ENCODE results near the gene ARHGEF18. TPM values are rescaled to one million over a fixed set of nuclear protein-coding genes. Genes with fewer than 3 reads are reported as not detected.

Gene ARHGEF18
- total and polyA plus RNA-seq, 2 of the 13 experiments (the other 11 are each of a cell fraction or from before 2014, with no cell fraction given): 4.2 to 17.5 TPM

DNA sequence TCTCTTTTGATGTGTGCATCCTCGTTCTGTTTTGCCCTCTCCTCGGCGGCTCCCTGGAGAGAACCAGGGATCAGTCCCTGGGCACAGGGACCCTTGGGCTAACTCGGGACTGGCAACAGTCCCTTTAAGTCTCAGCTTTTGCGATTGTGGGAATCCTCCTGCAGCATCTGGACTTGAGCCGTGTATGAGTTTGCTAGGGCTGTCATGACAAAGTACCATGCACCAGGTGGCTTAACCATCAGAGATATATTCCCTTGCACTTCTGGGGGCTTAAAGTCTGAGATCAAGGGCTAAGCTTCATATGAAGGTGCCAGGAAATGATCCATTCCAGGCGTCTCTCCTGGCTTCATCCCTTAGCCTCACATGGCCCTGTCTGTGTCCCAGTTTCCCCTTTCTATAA, 34.5 kb downstream of the ARHGEF18 start:
- WGBS (ENCODE audit: low lambda C conversion rate): 16% methylated on average over 7 of the region's 7 CpGs

More for the DNA sequence above, 34.5 kb downstream of the ARHGEF18 start:
- H3K4me2 ChIP-seq (ENCODE audit: low read depth, low read length): no peak overlapping the region
- in situ Hi-C loops (cut with HindIII; ENCODE audit: extremely low pct_ligation_motif_present, low pct_unique_long_range_greater_than_20kb): no loop called here
- FAIRE-seq (no peak), DNase-seq (ENCODE audit: low spot score) (no peak), ATAC-seq (no peak)
- no peaks in the 10 kb centered on the region for H3K36me3 ChIP-seq (replicated peaks in 1 of 2; ENCODE audit: control insufficient read depth in 1 of 2, insufficient read depth in 2 of 2, low read length in 2 of 2)
- no peaks in the 10 kb centered on the region for H4K20me1 ChIP-seq (ENCODE audit: insufficient read depth, low read length)
- no peaks in the 10 kb centered on the region for H3K9me3 ChIP-seq (ENCODE audit: low read length)
- no TSS peak for BruUV-seq (replicated peaks)
- no peak overlapping the region for H3K27ac ChIP-seq (ENCODE audit: extremely low read length, insufficient read depth, low read length)
- ChIA-PET CTCF (ENCODE audit: low intra/inter-chr PET ratio, low total read pairs) (interaction anchor here (1.2 kb wide), 1 partner anchor 29 kb away, joined by 3 read pairs; no protein-coding TSS in a partner anchor), POLR2A (interaction anchor here (1.3 kb wide), 1 partner anchor 284 kb away, joined by 4 read pairs; no protein-coding TSS in a partner anchor)
- no peak overlapping the region for H3K9ac ChIP-seq (ENCODE audit: insufficient read depth, low read depth, low read length)
- no peaks in the 10 kb centered on the region for H3K79me2 ChIP-seq (ENCODE audit: insufficient read depth, low read length)
- no peak overlapping the region for H3K4me3 ChIP-seq (replicated peaks in 1 of 3; ENCODE audit: insufficient read depth in 1 of 3, low read depth in 2 of 3, low read length in 3 of 3)
- no peak overlapping the region for H2AFZ ChIP-seq (ENCODE audit: low read length)
- TF ChIP-seq TEAD2 (CRISPR knock-in tag; IDR thresholded peaks at IDR 0.05): no peak
- no peak for TF ChIP-seq SATB2 (CRISPR knock-in tag; IDR thresholded peaks at IDR 0.05)
- TF ChIP-seq RAD21 (CRISPR knock-in tag; IDR thresholded peaks at IDR 0.05): no peak
- no peak for TF ChIP-seq GFI1 (CRISPR knock-in tag; IDR thresholded peaks at IDR 0.05; ENCODE audit: borderline replicate concordance)
- no peak for TF ChIP-seq ZNF75D (CRISPR knock-in tag; IDR thresholded peaks at IDR 0.05; ENCODE audit: borderline replicate concordance)
- no peak for TF ChIP-seq ZNF709 (CRISPR knock-in tag; IDR thresholded peaks at IDR 0.05)
- TF ChIP-seq, protein P1, sequence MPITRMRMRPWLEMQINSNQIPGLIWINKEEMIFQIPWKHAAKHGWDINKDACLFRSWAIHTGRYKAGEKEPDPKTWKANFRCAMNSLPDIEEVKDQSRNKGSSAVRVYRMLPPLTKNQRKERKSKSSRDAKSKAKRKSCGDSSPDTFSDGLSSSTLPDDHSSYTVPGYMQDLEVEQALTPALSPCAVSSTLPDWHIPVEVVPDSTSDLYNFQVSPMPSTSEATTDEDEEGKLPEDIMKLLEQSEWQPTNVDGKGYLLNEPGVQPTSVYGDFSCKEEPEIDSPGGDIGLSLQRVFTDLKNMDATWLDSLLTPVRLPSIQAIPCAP (CRISPR knock-in tag; IDR thresholded peaks at IDR 0.05; ENCODE audit: low read depth): no peak
- TF ChIP-seq, protein P2, sequence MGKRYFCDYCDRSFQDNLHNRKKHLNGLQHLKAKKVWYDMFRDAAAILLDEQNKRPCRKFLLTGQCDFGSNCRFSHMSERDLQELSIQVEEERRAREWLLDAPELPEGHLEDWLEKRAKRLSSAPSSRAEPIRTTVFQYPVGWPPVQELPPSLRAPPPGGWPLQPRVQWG (CRISPR knock-in tag; IDR thresholded peaks at IDR 0.05; ENCODE audit: borderline replicate concordance, low read depth): no peak
- TF ChIP-seq, protein P3, sequence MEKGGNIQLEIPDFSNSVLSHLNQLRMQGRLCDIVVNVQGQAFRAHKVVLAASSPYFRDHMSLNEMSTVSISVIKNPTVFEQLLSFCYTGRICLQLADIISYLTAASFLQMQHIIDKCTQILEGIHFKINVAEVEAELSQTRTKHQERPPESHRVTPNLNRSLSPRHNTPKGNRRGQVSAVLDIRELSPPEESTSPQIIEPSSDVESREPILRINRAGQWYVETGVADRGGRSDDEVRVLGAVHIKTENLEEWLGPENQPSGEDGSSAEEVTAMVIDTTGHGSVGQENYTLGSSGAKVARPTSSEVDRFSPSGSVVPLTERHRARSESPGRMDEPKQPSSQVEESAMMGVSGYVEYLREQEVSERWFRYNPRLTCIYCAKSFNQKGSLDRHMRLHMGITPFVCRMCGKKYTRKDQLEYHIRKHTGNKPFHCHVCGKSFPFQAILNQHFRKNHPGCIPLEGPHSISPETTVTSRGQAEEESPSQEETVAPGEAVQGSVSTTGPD (CRISPR knock-in tag; IDR thresholded peaks at IDR 0.05): no peak
- no peak for TF ChIP-seq ZNF431 (CRISPR knock-in tag; IDR thresholded peaks at IDR 0.05; ENCODE audit: borderline replicate concordance, low read depth)
- no peak for TF ChIP-seq ZMYM4 (CRISPR knock-in tag; IDR thresholded peaks at IDR 0.05)
- no peak for TF ChIP-seq ZNF782 (CRISPR knock-in tag; IDR thresholded peaks at IDR 0.05; ENCODE audit: borderline replicate concordance)
- TF ChIP-seq, protein P4, sequence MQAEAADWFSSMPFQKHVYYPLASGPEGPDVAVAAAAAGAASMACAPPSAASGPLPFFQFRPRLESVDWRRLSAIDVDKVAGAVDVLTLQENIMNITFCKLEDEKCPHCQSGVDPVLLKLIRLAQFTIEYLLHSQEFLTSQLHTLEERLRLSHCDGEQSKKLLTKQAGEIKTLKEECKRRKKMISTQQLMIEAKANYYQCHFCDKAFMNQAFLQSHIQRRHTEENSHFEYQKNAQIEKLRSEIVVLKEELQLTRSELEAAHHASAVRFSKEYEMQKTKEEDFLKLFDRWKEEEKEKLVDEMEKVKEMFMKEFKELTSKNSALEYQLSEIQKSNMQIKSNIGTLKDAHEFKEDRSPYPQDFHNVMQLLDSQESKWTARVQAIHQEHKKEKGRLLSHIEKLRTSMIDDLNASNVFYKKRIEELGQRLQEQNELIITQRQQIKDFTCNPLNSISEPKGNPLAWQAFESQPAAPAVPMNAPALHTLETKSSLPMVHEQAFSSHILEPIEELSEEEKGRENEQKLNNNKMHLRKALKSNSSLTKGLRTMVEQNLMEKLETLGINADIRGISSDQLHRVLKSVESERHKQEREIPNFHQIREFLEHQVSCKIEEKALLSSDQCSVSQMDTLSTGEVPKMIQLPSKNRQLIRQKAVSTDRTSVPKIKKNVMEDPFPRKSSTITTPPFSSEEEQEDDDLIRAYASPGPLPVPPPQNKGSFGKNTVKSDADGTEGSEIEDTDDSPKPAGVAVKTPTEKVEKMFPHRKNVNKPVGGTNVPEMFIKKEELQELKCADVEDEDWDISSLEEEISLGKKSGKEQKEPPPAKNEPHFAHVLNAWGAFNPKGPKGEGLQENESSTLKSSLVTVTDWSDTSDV (CRISPR knock-in tag; IDR thresholded peaks at IDR 0.05): no peak
- TF ChIP-seq, protein P5, sequence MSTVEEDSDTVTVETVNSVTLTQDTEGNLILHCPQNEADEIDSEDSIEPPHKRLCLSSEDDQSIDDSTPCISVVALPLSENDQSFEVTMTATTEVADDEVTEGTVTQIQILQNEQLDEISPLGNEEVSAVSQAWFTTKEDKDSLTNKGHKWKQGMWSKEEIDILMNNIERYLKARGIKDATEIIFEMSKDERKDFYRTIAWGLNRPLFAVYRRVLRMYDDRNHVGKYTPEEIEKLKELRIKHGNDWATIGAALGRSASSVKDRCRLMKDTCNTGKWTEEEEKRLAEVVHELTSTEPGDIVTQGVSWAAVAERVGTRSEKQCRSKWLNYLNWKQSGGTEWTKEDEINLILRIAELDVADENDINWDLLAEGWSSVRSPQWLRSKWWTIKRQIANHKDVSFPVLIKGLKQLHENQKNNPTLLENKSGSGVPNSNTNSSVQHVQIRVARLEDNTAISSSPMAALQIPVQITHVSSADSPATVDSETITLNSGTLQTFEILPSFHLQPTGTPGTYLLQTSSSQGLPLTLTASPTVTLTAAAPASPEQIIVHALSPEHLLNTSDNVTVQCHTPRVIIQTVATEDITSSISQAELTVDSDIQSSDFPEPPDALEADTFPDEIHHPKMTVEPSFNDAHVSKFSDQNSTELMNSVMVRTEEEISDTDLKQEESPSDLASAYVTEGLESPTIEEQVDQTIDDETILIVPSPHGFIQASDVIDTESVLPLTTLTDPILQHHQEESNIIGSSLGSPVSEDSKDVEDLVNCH (CRISPR knock-in tag; IDR thresholded peaks at IDR 0.05): no peak
- no peak for TF ChIP-seq PITX1 (CRISPR knock-in tag; IDR thresholded peaks at IDR 0.05)
- no peak for TF ChIP-seq PLRG1 (conservative IDR thresholded peaks at IDR 0.05)
- no peaks in the 10 kb centered on the region for H3K4me1 ChIP-seq (ENCODE audit: insufficient read depth, low read length)
- 0 out of 5 replicates have a peak, but pooled peaks cover 0 to 7% of the 10 kb centered on the region in 2 experiments for H3K27me3 ChIP-seq (ENCODE audit: control insufficient read depth in 1 of 2, insufficient read depth in 2 of 2, low read length in 2 of 2)
- intact Hi-C loops (cut with micrococcal nuclease; ENCODE audit: unreplicated experiment): no loop called here

Measured in HepG2 (cell line).